ENCODE measurements around the gene ELMO1.

ELMO1 gene

GRCh38 chr7:36944838-36945237, 503.8 kb downstream of the ELMO1 start:
- DNase-seq (ENCODE audit: low read depth), result no peak
- TF ChIP-seq, protein P1, sequence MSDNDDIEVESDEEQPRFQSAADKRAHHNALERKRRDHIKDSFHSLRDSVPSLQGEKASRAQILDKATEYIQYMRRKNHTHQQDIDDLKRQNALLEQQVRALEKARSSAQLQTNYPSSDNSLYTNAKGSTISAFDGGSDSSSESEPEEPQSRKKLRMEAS (IDR thresholded peaks at IDR 0.05; ENCODE audit: low read depth, low read length), result no peak
- TF ChIP-seq POLR2A (IDR thresholded peaks at IDR 0.05; ENCODE audit: extremely low read depth, insufficient read length), result no peak
- no peak for TF ChIP-seq MYC (IDR thresholded peaks at IDR 0.05; ENCODE audit: low read depth, low read length)
- no peak for TF ChIP-seq CTCF (IDR thresholded peaks at IDR 0.05; ENCODE audit: low read depth, low read length)
- H3K4me3 ChIP-seq (ENCODE audit: low read depth, low read length), result no peak overlapping the region

GRCh38 chr7:36943591-36944435, 504.9 kb downstream of the ELMO1 start:
- no peak for DNase-seq (ENCODE audit: low read depth)
- TF ChIP-seq MYC (IDR thresholded peaks at IDR 0.05; ENCODE audit: low read depth, low read length), result no peak
- H3K4me3 ChIP-seq (ENCODE audit: low read depth, low read length), result no peak overlapping the region

- TF ChIP-seq, protein P1 (IDR thresholded peaks at IDR 0.05; ENCODE audit: low read depth, low read length), result no peak
- TF ChIP-seq MYC (IDR thresholded peaks at IDR 0.05; ENCODE audit: low read depth, low read length) (no peak), CTCF (IDR thresholded peaks at IDR 0.05; ENCODE audit: low read depth, low read length) (no peak), POLR2A (IDR thresholded peaks at IDR 0.05; ENCODE audit: extremely low read depth, insufficient read length) (no peak)
- H3K4me3 ChIP-seq (ENCODE audit: low read depth, low read length), result no peak overlapping the region
- DNase-seq (ENCODE audit: low read depth), result no peak
Observed at GRCh38 chr7:36942955-36943354, 505.7 kb downstream of the ELMO1 start.

- TF ChIP-seq, protein P1 (IDR thresholded peaks at IDR 0.05; ENCODE audit: low read depth, low read length), result no peak
- TF ChIP-seq MYC (IDR thresholded peaks at IDR 0.05; ENCODE audit: low read depth, low read length) (no peak), CTCF (IDR thresholded peaks at IDR 0.05; ENCODE audit: low read depth, low read length) (no peak), POLR2A (IDR thresholded peaks at IDR 0.05; ENCODE audit: extremely low read depth, insufficient read length) (no peak)
- H3K4me3 ChIP-seq (ENCODE audit: low read depth, low read length), result no peak overlapping the region
Observed at GRCh38 chr7:36942541-36942940, 506.1 kb downstream of the ELMO1 start.

GRCh38 chr7:36942025-36942424, 506.6 kb downstream of the ELMO1 start:
- TF ChIP-seq CTCF (IDR thresholded peaks at IDR 0.05; ENCODE audit: low read depth, low read length), result no peak
- DNase-seq (ENCODE audit: low read depth), result no peak

More at GRCh38 chr7:36942541-36942940, 506.1 kb downstream of the ELMO1 start:
- DNase-seq (ENCODE audit: low read depth), result no peak

DNA sequence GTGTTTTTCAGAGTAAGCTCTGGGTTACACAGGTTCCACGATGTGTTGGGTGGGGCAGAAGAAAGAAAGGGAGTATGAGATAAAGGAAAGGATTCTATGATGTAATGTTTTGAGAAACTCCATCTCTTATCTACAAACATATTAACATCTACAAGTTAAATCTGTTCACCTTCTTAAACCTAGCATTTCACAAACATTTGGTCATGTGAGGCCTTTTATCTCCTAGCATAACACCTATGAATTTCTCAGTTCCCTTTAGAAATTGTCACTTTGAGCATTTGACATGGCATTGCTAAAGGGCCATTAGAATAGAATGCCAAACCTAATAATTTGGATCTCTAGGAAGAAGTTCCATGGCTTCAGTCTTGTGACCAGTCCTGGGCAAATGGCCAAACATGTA, 507.3 kb downstream of the ELMO1 start:
- TF ChIP-seq MYC (IDR thresholded peaks at IDR 0.05; ENCODE audit: low read depth, low read length), result no peak
- no peak for DNase-seq (ENCODE audit: low read depth)
- H3K4me3 ChIP-seq (ENCODE audit: low read depth, low read length), result no peak overlapping the region

More at GRCh38 chr7:36942025-36942424, 506.6 kb downstream of the ELMO1 start:
- no peak overlapping the region for H3K4me3 ChIP-seq (ENCODE audit: low read depth, low read length)

DNA sequence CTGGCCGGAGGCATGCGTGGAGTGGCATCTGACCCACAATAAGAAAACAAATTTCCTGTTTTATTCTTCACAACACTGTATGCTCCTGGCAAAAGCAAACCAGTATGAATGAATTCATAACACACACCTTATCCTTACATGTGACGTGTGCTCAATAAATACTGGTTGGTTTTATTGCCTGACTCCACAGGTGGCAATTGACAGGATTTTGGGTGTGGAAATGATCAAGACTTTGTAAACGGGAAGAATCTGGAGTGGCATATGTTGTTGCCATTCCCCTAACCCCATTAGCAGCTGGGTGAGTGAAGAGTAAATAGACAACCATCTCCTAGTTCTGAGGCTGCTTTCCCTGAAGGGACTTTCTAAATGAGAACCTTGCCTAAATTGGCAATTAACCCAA, 508.8 kb downstream of the ELMO1 start:
- DNase-seq (ENCODE audit: low read depth), result no peak
- no peak overlapping the region for H3K4me3 ChIP-seq (ENCODE audit: low read depth, low read length)
- TF ChIP-seq MYC (IDR thresholded peaks at IDR 0.05; ENCODE audit: low read depth, low read length) (no peak), POLR2A (IDR thresholded peaks at IDR 0.05; ENCODE audit: extremely low read depth, insufficient read length) (no peak)

Measured in NB4 (cell line).